ENCODE results near the gene LRMDA.

DNA sequence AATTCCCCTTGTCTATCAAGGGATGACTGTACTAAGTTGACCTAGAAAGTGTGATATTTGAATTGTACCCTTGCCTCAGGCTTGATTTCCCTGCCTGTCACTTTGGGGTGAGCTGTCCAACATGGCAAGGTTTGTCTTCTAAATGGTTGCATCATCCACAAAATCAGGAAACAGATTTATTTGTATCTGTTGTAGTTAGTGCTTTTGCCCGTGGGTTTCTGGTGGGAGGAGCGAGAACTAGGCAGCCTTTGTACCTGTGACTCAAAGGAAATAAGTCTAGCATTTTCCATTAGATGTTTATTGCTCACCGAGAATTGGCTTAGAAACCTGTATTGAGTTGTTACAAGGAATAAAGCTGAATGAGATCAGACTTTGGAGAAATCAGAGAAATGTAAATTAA lies 650.8 kb downstream of the LRMDA start:
- TF ChIP-seq, protein P1, sequence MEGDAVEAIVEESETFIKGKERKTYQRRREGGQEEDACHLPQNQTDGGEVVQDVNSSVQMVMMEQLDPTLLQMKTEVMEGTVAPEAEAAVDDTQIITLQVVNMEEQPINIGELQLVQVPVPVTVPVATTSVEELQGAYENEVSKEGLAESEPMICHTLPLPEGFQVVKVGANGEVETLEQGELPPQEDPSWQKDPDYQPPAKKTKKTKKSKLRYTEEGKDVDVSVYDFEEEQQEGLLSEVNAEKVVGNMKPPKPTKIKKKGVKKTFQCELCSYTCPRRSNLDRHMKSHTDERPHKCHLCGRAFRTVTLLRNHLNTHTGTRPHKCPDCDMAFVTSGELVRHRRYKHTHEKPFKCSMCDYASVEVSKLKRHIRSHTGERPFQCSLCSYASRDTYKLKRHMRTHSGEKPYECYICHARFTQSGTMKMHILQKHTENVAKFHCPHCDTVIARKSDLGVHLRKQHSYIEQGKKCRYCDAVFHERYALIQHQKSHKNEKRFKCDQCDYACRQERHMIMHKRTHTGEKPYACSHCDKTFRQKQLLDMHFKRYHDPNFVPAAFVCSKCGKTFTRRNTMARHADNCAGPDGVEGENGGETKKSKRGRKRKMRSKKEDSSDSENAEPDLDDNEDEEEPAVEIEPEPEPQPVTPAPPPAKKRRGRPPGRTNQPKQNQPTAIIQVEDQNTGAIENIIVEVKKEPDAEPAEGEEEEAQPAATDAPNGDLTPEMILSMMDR (conservative IDR thresholded peaks at IDR 0.05; ENCODE audit: low read length), result no peak
- no peak for TF ChIP-seq EZH2phosphoT487 (IDR thresholded peaks at IDR 0.05; ENCODE audit: borderline replicate concordance, low read depth, low read length)

Data from OCI-LY7 (cell line).